Measurements from ENCODE around the gene PUS7.

GRCh38 chr7:105477908-105478307 is 44.2 kb downstream of the PUS7 start:
- TF ChIP-seq POLR2AphosphoS5 (IDR thresholded peaks at IDR 0.05; ENCODE audit: low read depth, low read length): no peak
- no peak for TF ChIP-seq TAF1 (IDR thresholded peaks at IDR 0.05; ENCODE audit: borderline replicate concordance, insufficient read depth, low read length)
- TF ChIP-seq REST (IDR thresholded peaks at IDR 0.05; ENCODE audit: insufficient read depth in 1 of 2, low read depth in 2 of 2, low read length in 2 of 2): no peak
- no peak for TF ChIP-seq FOXP2 (optimal IDR thresholded peaks at IDR 0.05; ENCODE audit: borderline replicate concordance, extremely low read depth, extremely low read length, insufficient read depth)

Data from PFSK-1 (cell line).